Activated T-helper 9 cell treated with anti-CD3 and anti-CD28 coated beads, Interleukin-2, amount 50 U/mL, for 16 hours (primary cell): ENCODE results near the gene VEZT.
"Not testable (repeated sequence)": the region's sequence is repeated elsewhere in the genome, so short reads cannot be mapped to it uniquely, and the experiment has no call there.

Source experiments
- DNase-seq: peaks from one replicate; pipeline ENCODE4 v3.0.0-alpha.2; 2020; ENCODE audit warnings: low read depth

VEZT gene

DNA sequence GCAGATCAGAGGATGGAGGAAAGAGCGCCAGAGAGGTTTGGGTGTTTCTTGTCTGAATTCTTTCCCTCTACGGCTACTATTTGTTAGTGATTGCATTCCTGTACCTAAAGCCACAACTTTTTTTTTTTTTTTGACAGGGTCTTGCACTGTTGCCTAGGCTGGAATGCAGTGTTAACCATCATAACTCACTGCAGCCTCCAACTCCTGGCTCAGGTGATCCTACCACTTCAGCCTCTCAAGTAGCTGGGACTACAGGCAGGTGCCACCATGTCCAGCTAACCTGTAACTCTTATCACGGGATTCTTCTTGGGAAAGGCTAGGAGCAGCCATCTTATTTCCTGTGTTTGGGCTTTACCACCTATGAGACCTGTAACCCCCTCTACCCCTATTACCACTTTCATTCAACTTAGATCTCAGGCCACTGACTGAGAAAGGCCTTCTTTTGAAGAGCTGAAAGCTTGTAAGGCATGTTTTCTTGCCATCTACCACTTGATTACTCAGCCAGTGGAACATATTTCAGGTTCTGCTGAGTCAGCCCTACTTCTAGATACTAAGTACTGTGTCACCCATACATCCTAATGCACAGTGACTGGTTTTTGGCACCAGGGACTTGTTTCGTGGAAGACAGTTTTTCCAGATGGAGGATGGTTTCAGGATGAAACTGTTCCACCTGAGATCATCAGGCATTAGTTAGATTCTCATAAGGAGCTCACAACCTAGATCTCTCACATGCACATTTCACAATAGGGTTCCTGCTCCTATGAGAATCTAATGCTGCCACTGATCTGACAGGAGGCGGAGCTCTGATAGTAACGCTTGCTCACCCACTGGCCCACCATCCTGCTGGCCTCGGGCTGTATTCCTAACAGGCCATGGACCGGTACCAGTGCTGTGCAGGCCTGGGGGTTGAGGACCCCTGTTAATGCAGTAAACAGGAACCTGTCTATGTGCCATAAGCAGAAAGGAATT lies 6.9 kb downstream of the VEZT start:
- no peak for DNase-seq

DNA sequence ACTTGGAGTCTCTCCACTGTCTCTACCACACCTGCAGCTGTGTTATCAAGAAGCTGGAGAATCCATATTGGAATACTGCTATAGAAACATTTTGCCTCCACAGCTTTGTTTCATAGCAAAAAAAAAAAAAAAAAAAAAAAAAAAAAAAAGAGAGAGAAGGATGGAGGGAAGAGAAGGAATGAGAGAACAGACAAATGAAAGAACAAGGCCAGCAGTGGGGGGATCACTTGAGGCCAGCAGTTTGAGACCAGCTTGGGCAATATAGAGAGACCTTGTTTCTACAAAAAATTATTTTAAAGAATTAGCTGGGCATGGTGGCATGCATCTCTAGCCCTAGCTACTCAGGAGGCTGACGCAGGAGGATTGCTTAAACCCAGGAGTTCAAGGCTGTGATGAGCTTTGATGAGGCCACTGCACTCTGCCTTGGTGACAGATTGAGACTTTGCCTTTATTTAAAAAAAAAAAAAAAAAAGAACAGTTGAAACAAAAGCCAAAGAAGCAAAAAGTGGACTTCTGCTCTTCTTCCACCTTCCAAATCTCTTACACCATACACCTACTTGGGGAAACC lies 8.1 kb downstream of the VEZT start:
- DNase-seq, result no peak

DNA sequence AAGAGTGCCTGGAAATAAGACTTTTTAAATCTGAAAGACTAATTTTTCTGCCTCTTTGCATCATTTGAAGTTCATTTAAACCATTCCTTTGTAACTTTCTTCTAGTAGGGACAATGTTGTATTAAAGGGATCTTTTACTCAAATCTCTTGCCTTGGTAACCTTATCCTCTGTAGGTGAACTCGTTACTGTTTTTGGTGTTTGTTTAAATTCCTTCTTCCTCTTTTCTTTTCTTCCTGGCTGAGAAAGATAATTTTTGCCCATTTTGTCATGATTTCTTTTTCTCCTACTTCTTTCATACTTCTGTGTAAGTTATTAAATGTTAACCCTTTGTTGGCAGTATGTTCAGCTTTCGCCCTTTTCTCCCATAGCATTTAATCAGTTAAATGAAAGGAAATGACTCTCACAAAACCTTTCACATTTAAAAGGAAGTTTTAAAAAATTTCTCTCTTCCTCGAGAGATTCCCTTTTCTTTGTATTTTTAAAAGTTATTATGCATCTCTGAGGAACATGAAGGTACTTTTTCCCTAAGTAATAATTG lies 10.3 kb downstream of the VEZT start:
- DNase-seq, result no peak

DNA sequence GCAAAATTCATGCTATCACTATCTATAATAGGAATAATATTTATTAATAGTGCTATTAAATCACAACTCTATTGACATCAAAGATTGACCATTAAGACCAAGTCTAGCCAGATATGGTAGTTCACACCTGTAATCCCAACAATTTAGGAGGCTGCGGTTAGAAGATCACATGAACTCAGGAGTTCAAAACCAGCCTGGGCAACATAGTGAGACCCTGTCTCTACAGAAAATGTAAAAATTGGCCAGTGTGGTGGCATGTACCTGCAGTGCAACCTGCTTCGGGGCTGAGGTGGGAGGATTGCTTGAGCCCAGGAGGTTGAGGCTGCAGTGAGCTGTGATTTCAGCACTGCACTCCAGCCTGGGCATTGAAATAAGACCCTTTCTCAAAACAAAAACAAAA lies 11.0 kb downstream of the VEZT start:
- no peak for DNase-seq

DNA sequence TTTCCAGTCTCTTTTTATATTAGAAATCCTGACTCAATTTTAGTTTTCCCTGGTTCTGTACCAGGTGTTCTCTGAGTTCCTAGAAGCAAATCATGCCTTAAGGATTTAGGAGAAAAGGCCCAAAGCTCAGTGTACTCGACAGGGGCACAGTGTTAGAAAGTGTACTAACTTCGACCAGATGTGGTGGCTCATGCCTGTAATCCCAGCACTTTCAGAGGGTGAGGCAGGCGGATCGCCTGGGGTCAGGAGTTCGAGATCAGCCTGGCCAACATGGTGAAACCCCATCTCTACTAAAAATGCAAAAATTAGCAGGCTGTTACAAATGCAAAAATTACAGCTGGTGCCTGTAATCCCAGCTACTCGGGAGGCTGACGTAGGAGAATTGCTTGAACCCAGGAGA lies 12.0 kb downstream of the VEZT start:
- no peak for DNase-seq

DNA sequence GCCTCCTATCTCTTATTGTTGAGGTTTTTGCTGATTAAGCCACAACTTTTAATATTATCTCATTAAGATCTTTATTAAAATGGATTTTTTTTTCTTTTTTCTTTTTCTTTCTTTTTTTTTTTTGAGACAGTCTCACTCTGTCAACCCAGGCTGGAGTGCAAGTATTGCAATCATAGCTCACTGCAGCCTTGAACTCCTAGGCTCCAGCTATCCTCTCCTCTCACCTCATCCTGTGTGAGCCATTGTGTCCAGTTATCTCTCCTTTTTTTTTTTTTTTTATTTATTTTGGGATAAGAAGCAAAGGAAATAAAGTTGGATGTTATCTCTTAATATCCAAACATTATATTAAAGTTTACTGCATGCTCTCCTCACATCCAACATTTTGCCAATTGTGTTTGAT lies 12.7 kb downstream of the VEZT start:
- no peak for DNase-seq

DNA sequence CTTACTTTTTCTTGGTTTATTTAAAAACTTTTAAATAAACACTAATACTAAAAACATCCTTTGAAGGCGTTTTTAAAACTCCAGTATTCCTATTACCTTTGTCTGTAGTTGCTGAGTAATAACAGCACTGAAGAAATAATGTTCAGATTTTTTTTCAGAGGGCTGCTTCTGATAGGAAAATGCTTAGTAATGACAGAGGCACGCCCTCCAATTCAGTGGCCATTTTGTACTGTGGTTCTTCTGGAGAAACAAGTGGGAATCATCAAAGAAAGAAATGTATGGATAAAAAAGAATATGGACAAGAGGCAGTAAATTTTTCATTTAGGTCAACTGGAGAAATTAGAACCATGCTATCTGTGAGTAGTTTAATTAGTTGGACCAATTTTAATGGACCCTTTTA lies 13.6 kb downstream of the VEZT start:
- no peak for DNase-seq

DNA sequence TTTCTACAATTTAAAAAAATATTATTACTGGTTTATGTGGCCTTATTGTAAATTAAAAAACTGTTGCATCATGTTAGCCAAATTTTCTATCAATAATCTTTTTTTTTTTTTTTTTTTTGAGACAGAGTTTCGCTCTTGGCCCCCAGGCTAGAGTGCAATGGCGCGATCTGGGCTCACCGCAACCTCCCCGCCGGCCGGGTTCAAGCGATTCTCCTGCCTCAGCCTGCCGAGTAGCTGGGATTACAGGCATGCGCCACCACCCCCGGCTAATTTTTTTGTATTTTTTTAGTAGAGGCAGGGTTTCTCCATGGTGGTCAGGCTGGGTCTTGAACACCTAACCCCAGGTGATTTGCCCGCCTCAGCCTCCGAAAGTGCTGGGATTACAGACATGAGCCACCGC lies 16.6 kb downstream of the VEZT start:
- not testable (repeated sequence) for DNase-seq

DNA sequence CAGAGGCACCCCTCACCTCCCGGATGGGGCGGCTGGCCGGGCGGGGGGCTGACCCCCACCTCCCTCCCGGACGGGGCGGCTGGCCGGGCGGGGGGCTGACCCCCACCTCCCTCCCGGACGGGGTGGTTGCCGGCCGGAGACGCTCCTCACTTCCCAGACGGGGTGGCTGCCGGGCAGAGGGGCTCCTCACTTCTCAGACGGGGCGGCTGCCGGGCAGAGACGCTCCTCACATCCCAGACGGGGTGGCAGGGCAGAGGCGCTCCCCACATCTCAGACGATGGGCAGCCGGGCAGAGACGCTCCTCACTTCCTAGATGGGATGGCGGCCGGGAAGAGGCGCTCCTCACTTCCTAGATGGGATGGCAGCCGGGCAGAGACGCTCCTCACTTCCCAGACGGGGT lies 18.0 kb downstream of the VEZT start:
- DNase-seq, result not testable (repeated sequence)

DNA sequence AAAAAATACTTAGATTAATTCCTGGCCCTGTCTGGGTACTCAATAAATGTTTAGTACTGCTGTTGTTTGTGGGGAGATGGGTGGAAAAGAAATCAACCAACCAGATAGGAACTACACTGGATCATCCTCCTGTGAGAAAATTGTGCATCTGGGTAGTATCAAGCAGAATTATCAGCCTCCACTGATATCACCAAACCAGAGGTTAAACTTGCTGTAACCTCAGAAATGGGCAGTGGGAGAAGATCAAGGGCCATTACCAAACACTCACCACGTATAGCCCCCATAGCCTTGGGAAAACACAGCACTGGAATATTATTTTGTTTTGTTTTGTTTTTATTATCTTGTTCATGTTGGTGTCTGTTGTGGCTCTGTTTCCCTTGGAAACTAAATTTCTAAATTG lies 19.7 kb downstream of the VEZT start:
- no peak for DNase-seq

DNA sequence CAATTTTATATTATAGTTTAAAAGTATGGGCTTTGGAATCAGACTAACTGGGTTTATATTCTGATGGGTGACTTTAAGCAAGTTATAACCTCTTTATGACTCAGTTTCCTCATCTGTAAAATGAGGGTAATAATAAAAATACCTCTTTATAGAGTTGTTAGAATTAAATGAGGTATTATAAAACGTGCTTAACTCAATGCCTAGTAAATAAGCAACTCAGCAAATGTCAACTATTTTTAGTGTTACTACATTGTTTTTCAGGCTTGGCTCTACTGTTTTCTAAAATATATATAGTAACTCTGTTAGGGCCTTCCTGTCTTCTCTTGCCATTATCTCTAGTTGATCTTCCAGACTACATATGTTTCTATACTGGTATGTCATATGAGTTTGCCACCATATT lies 20.5 kb downstream of the VEZT start:
- DNase-seq, result no peak

DNA sequence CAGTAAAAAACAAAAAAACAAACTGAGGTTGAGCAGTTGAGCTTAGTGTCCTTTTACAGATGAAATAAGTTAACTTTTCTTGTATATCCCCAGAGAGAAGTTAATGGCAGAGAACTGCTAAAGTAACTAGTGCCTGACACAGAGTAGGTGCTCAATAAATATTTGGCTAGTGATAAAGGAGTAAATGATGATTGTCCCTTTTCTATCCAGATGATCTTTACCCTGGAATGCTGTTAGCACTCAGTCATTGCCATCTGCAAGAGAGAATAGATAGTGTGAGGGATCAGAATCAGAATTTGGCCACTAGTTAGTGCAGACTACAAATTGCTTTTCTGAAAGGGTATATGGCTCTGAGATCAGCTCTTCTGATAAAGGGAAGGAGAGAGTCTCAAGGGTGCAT lies 21.6 kb downstream of the VEZT start:
- no peak for DNase-seq

DNA sequence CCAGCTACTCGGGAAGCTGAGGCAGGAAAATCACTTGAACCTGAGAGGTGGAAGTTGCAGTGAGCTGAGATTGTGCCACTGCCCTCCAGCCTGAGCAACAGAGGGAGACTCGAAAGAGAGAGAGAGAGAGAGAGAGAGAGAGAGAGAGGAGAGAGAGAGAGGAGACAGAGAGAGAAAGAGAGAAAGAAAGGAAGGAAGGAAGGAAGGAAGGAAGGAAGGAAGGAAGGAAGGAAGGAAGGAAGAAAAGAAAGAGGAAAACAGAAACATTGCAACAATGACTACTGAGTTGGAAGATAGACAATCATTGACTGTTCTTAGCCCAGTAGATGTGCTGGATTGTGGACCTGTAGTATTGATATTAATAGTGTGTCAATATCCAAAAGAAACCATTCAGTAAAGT lies 22.2 kb downstream of the VEZT start:
- DNase-seq, result not testable (repeated sequence)

DNA sequence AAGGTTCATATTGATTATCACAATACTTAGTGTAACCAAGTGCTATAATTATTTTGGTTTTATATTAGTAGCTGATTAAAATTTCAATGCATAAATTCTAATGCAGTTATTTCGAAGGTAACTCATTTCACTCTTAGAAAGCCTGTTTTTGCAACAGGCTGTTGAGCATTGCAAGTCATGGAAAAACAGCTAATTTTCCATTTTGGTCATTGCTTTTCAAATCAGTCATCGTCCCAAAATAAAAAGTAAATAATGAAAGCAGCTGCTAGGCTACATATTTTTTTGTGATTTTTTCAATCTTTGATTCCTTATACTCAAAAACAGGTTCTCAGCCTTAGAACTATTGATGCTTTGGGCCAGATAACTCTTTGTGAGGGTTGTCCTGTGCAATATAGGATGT lies 22.9 kb downstream of the VEZT start:
- DNase-seq, result no peak

DNA sequence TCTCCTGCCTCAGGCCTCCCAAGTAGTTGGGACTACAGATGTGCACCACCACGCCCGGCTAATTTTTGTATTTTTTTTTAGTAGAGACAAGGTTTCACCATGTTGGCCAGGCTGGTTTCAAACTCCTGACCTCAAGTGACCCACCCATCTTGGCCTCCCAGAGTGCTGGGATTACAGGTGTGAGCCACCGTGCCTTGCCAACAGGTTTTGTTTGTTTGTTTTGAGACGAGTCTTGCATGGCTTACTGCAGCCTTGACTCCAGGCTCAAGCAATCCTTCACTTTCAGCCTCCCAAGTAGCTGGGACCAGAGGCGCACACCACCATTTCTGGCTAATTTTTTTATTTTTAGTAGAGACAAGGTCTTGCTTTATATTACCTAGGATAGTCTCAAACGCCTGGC lies 23.5 kb downstream of the VEZT start:
- DNase-seq, result not testable (repeated sequence)

DNA sequence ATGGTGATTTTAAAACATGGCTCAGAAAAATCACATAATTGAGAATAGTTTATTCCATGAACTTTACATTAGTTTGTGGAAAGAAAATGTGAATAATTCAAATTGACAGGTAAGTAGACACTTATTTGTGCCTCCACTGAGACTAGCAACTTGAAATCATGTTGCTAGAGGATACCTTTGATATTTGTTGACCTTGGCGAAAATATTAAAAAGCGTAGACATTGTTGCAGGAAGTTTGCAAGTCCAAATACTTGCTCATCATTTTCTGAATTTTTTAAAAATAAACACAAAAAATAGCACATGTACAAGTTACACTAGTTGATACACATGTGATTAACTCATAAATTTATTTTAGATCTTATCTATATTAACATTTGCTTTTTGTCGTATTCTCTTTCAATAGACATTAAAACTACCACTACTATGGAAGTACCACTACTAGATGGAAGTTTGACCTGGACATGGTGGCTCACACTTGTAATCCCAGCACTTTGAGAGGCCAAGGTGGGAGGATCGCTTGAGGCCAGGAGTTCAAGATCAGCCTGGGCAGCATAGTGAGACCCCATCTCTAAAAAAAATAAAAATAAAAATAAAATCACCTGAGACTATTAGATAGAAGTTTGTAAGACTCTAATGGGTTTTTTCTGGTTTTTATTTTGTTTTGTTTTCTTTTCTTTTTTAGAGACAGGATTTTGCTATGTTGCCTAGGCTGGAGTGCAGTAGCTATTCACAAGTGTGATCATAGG lies 24.3 kb downstream of the VEZT start:
- no peak for DNase-seq

DNA sequence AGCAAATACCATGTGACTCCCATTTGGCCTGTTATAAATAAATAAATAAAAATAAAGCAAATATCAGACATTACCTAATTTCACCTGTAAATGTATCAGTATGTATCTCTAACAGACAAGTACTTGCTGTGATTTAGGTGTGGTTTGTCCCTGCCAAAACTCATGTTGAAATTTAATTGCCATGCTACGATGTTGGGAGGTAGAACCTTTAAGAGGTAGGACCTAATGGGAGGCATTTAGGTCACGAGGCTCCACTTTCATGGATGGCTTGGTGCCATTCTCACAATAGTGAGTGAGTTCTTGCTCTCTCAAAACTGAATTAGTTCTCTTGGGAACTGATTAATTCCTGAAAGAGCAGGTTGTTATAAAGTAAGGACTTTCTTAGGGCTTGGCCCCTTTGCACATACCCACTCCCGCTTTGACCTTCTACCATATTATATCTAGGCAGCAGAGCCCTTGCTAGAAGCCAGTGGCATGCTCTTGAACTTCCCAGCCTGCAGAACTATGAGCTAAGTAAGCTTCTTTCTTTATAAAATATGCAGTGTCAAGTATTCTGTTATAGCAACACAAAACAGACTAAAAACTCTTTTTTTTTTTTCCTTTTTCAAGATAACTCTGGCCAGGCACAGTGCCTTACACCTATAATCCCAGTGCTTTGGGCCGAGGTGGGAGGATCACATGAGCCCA lies 26.0 kb downstream of the VEZT start:
- no peak for DNase-seq

DNA sequence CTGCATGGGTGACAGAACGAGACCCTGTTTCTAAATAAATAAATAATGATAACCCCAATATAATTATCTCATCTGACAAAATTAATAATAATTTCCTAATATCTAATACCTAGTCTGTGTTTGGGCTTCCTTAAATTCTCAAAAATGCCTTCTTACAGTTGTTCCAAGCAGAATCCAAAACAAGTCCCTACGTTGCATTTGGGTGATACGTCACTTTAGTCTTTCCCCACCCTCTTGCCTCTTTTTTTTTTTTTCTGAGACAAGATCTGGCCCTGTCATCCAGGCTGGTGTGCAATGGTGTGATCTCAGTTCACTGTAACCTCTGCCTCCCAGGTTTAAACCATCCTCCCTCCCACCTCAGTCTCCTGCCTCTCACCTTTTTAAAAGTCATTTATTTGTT lies 26.7 kb downstream of the VEZT start:
- no peak for DNase-seq

DNA sequence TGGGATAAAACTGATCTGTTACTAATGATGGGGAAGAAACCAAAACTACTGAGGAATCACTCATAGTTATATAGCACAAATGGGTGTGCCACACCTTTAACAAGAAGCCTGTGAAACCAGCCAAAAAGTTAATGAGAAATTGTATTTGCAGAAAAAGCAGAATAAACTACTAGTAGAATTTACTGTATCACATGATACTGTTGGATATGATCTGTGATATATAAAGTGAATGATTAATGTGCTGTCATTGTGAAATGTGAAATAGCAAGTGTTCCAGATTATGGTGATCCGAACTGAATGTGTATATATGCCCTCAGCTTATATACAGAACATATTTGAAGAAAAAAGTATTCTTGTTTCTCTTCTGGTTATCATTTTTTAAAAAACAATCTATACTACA lies 30.5 kb downstream of the VEZT start:
- DNase-seq, result no peak

DNA sequence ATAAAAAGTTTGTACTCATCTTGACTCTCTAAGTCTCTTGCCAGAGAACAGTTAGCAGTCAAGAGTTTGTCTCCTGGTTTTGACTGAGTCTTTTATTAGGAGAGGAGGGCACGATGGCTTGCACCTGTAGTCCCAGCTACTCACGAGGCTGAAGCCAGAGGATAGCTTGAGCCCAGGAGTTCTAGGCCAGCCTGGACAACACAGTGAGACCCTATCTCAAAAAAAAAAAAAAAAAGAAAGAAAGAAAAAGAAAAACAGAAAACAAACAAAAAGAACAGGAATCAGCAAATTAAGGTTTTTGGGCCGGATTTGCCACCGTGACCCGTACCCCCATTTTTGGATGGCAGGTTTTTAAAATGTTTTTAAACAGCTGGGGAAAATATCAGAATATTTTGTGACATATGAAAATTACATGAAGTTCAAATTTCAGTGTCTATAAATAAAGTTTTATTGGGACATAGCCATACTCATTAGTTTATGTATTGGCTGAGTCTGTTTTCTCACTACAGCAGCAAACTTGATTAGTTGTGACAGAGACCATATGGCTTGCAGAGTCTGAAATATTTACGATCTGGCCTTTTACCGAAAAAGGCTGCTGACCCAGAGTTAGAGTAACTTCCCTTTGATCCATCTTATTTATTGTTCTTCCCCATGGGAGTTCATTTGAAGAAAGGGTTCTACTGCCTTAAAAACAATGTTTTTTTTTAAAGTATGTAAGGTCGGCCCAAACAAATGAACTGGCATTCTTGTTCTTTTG lies 31.2 kb downstream of the VEZT start:
- DNase-seq, result no peak

DNA sequence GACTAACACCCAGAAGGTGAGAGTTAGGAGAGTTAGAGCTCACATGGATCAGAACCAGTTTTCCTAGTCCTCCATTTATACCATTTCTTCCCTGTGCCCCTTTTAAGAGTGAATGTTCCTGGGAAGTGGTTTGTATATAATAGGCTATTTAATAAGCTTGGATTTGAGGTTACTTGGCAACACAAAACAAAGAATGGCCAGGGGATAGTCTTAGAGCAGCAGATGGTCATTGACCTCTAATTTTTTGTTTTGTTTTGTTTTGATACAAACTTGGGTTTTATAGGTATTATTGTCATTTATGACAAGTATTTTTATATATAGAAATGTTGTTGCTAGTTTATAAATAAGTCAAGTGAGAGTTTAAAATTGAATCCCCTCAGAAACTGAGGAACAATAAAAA lies 35.8 kb downstream of the VEZT start:
- DNase-seq, result no peak
